RWPE1 (cell line): ENCODE measurements around the gene ATP1A1.

Source experiments
- CTCF ChIA-PET: fragments of 350-600 bp; sonication (Branson Sonifier 250); formaldehyde crosslinking; extraction: SDS; loops from one replicate; lab custom pipeline; 2021; lab: Yijun Ruan, JAX
- POLR2A ChIA-PET: fragments of 400-600 bp; formaldehyde crosslinking; extraction: SDS; loops from one replicate; lab custom pipeline; 2020; ENCODE audit warnings: antibody characterized with exemption; ENCODE audit not compliant: low non-redundant PET; lab: Yijun Ruan, JAX
- DNase-seq: peaks from one replicate; pipeline ENCODE4 v3.0.0; 2012; ENCODE audit warnings: low spot score
- H3K27ac ChIP-seq: fragments of 450-650 bp; 2 replicates; pipeline ENCODE4 v1.5.1; 2017
- CTCF ChIP-seq: fragments of 450-650 bp; conservative IDR thresholded peaks from 2 replicates; pipeline ENCODE4 v1.5.1; 2017; ENCODE audit warnings: low read depth, mild to moderate bottlenecking

ATP1A1 gene

GRCh38 chr1:116362050-116362449 lies 11.0 kb upstream of the ATP1A1 start:
- ChIA-PET POLR2A (no interaction called here), CTCF (no interaction called here)
- no peak for TF ChIP-seq CTCF
- H3K27ac ChIP-seq = no peak overlapping the region
- no peak for DNase-seq

GRCh38 chr1:116365353-116365780 lies 7.7 kb upstream of the ATP1A1 start:
- H3K27ac ChIP-seq = no peak overlapping the region
- ChIA-PET POLR2A (no interaction called here), CTCF (interaction anchor here (0.5 to 1.3 kb wide), 2 partner anchors 48 to 227 kb away, joined by 4 to 5 read pairs; no protein-coding TSS in a partner anchor)
- no peak for TF ChIP-seq CTCF
- DNase-seq = no peak

- ChIA-PET CTCF (interaction anchor here (0.5 to 1.3 kb wide), 2 partner anchors 48 to 227 kb away, joined by 4 to 5 read pairs; no protein-coding TSS in a partner anchor), POLR2A (no interaction called here)
- DNase-seq = no peak
- TF ChIP-seq CTCF = no peak
- H3K27ac ChIP-seq = no peak overlapping the region
These were observed 7.2 kb upstream of the ATP1A1 start for GRCh38 chr1:116365857-116366256.

- no peak for DNase-seq
- TF ChIP-seq CTCF = no peak
- ChIA-PET POLR2A (no interaction called here), CTCF (interaction anchor here (1.2 kb wide), 1 partner anchor 10 kb away, joined by 4 read pairs; no protein-coding TSS in a partner anchor)
- H3K27ac ChIP-seq = no peak overlapping the region
These were observed 5.6 kb upstream of the ATP1A1 start for GRCh38 chr1:116367256-116367945.

- CTCF ChIA-PET = interaction anchor here (0.7 kb wide), 1 partner anchor 173 kb away, joined by 3 read pairs; no protein-coding TSS in a partner anchor
- POLR2A ChIA-PET = no interaction called here
- DNase-seq = no peak
- no peak overlapping the region for H3K27ac ChIP-seq
- TF ChIP-seq CTCF = no peak
These were observed 4.8 kb upstream of the ATP1A1 start for GRCh38 chr1:116368241-116368640.

GRCh38 chr1:116370181-116370580 lies 2.9 kb upstream of the ATP1A1 start:
- TF ChIP-seq CTCF = no peak
- POLR2A ChIA-PET = no interaction called here
- CTCF ChIA-PET = interaction anchor here (0.7 to 1.5 kb wide), 3 partner anchors 11 to 127 kb away, joined by 3 to 5 read pairs (median 3); no protein-coding TSS in a partner anchor
- no peak for DNase-seq
- no peak overlapping the region for H3K27ac ChIP-seq
